Calu3 (cell line): ENCODE measurements around the gene SSUH2. TPM values are rescaled to one million over a fixed set of nuclear protein-coding genes. Genes with fewer than 3 reads are reported as not detected.

Experiments used
- BruUV-seq: library from RNA; stranded (reverse); fragments of 400-500 nt; replicated peaks from 2 replicates; lab custom pipeline; 2021; lab: Mats Ljungman, UMichigan
- CTCF ChIA-PET: fragments of 300-600 bp; sonication (Branson Sonifier 250); formaldehyde crosslinking; loops from one replicate; lab custom pipeline; 2022; ENCODE audit warnings: antibody characterized with exemption; lab: Charles Lee
- DNase-seq: peaks from one replicate; pipeline ENCODE4 v3.0.0; 2022
- H3K27ac Mint-ChIP-seq: one replicate; pipeline ENCODE4 v1.8.0; 2022; ENCODE audit warnings: mixed read lengths; ENCODE audit not compliant: unreplicated experiment
- H3K27me3 Mint-ChIP-seq: one replicate; pipeline ENCODE4 v1.8.0; 2022; ENCODE audit warnings: mixed read lengths; ENCODE audit not compliant: unreplicated experiment
- H3K36me3 Mint-ChIP-seq: one replicate; pipeline ENCODE4 v1.8.0; 2022; ENCODE audit warnings: mild to moderate bottlenecking, moderate library complexity, mixed read lengths; ENCODE audit not compliant: insufficient read depth, unreplicated experiment
- H3K4me1 Mint-ChIP-seq: one replicate; pipeline ENCODE4 v1.8.0; 2022; ENCODE audit warnings: mild to moderate bottlenecking, low read depth, mixed read lengths; ENCODE audit not compliant: unreplicated experiment
- H3K4me3 Mint-ChIP-seq: one replicate; pipeline ENCODE4 v1.8.0; 2022; ENCODE audit warnings: mild to moderate bottlenecking, low read depth, moderate library complexity, mixed read lengths; ENCODE audit not compliant: unreplicated experiment
- H3K9me3 Mint-ChIP-seq: one replicate; pipeline ENCODE4 v1.8.0; 2022; ENCODE audit warnings: low read depth, mixed read lengths; ENCODE audit not compliant: unreplicated experiment
- intact Hi-C: fragments of 100-400 bp; cut with micrococcal nuclease; formaldehyde crosslinking; loops from one replicate; pipeline ENCODE4 v1.10.0; 2022; ENCODE audit not compliant: unreplicated experiment
- total RNA-seq: library from RNA; stranded (reverse); gene quantifications from 2 replicates; pipeline ENCODE4 v1.2.3, GENCODE V29; 2022
- TF ChIP-seq, protein P1 (sequence below): fragments of 200-600 bp; IDR thresholded peaks from one replicate; pipeline ENCODE4 v1.8.0; 2022; ENCODE audit warnings: antibody characterized with exemption; ENCODE audit not compliant: unreplicated experiment

The SSUH2 gene
- total RNA-seq, 1 experiment from 2014 or later: not detected

DNA sequence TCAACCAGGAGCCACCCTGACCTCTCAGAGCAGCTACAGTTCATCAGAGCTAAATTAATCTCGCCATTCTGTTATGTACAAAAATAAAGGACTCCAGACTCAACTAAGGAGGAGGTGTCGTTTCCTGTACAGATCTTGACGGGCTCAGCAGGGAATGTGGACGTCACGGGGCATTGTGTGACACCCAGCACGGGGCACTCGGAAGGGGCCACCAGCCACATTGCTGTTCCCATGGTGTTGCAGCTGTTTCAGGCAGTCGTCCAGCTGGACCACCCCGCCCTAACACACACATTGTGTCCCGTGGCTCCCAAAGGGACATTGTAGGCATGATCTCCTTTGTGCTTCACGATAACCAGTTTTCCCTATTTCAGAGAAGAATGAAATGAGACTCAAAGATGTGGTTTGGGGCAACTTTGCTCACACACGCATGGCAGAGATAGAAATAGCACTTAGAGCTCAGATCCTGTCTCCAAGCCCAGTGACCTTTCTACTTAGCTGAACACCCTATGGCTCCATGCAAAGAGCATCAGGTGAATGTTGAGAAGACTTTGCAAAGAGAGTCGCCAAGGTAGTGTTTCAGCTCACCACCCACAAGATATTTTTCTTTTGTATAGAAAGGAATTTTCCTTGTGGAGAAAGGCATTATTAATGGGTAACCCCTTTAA lies 5.5 kb downstream of the SSUH2 start:
- no TSS peak for BruUV-seq
- no peaks in the 10 kb centered on the region for H3K9me3 Mint-ChIP-seq
- no peaks in the 10 kb centered on the region for H3K27me3 Mint-ChIP-seq
- no peak overlapping the region for H3K27ac Mint-ChIP-seq
- intact Hi-C loops: no loop called here
- H3K36me3 Mint-ChIP-seq: no peaks in the 10 kb centered on the region
- H3K4me1 Mint-ChIP-seq: peaks cover 13% of the 10 kb centered on the region
- CTCF ChIA-PET: no interaction called here
- DNase-seq: no peak
- TF ChIP-seq, protein P1, sequence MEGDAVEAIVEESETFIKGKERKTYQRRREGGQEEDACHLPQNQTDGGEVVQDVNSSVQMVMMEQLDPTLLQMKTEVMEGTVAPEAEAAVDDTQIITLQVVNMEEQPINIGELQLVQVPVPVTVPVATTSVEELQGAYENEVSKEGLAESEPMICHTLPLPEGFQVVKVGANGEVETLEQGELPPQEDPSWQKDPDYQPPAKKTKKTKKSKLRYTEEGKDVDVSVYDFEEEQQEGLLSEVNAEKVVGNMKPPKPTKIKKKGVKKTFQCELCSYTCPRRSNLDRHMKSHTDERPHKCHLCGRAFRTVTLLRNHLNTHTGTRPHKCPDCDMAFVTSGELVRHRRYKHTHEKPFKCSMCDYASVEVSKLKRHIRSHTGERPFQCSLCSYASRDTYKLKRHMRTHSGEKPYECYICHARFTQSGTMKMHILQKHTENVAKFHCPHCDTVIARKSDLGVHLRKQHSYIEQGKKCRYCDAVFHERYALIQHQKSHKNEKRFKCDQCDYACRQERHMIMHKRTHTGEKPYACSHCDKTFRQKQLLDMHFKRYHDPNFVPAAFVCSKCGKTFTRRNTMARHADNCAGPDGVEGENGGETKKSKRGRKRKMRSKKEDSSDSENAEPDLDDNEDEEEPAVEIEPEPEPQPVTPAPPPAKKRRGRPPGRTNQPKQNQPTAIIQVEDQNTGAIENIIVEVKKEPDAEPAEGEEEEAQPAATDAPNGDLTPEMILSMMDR: no peak
- H3K4me3 Mint-ChIP-seq: no peak overlapping the region

DNA sequence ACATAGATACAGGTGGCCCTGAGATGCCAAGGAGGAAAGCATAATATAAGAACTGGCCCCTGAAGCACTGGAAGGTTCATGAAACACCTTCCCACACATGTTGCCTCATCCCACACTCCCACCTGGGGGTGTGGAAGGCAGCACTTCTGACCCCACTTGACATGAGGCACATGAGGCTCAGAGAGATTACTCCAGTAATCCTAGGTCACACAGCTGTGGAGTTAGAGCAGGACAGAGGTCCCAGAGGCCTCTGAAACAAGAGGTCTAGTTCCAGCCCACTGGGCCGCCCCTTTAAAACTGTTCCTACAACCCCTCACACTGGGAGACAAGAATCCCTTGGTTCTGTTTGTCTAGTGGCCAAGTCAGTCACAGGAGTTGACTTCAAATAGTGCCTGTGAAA lies 7.2 kb downstream of the SSUH2 start:
- CTCF ChIA-PET: no interaction called here
- no TSS peak for BruUV-seq

DNA sequence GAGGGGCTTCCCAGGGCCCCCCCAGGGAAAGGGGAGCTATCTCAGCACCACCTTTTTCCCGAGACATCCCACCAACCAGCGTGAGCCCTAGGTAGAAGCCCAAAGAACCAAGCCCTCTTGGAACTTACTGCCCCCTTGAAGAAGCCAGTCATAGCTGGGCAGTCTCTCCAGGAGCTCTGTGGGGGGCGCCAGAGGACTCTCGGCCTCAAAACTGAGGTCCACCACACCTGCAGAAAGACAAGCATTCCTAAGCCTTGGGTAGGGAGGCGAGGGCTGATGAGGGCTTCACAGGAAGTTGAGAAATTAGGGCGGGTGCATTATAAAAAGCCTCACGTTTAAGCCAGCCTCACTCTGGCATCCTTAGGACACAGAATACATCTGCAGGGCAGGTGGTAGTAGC lies 9.0 kb downstream of the SSUH2 start:
- Mint-ChIP-seq H3K27me3 (no peaks in the 10 kb centered on the region), H3K4me3 (no peak overlapping the region), H3K4me1 (peaks cover 33% of the 10 kb centered on the region), H3K36me3 (no peaks in the 10 kb centered on the region), H3K27ac (no peak overlapping the region), H3K9me3 (no peaks in the 10 kb centered on the region)
- BruUV-seq: no TSS peak
- TF ChIP-seq, protein P1: no peak
- intact Hi-C loops: no loop called here
- CTCF ChIA-PET: no interaction called here
- DNase-seq: no peak

More for the DNA sequence above, 7.2 kb downstream of the SSUH2 start:
- H3K36me3 Mint-ChIP-seq: no peaks in the 10 kb centered on the region
- no peak for DNase-seq
- no peaks in the 10 kb centered on the region for H3K27me3 Mint-ChIP-seq
- H3K4me1 Mint-ChIP-seq: peaks cover 16% of the 10 kb centered on the region
- H3K9me3 Mint-ChIP-seq: no peaks in the 10 kb centered on the region
- no peak overlapping the region for H3K4me3 Mint-ChIP-seq
- H3K27ac Mint-ChIP-seq: no peak overlapping the region
- TF ChIP-seq, protein P1: no peak
- intact Hi-C loops: no loop called here

DNA sequence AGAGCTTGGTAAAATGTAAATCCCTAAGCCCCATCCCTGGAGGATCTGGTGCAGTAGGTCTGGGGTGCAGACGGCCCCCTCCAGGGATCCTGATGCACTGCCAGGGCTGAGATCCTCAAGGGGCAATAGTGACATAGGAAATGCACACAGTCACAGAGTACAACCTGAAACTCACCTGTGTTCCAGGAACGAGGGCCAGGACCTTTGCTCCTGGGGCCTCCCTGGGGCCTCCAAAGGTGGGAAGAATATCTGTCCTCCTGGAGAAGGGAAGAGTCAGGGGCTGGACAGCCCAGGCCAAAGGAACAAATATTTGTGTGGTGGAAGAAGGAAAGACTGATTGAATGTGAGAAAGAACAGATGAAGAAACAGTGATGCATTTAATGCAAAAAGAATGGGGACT lies 9.5 kb downstream of the SSUH2 start:
- DNase-seq: no peak
- CTCF ChIA-PET: no interaction called here
- BruUV-seq: no TSS peak
- no peak overlapping the region for H3K4me3 Mint-ChIP-seq
- peaks cover 39% of the 10 kb centered on the region for H3K4me1 Mint-ChIP-seq
- no peak overlapping the region for H3K27ac Mint-ChIP-seq
- H3K36me3 Mint-ChIP-seq: no peaks in the 10 kb centered on the region
- no peaks in the 10 kb centered on the region for H3K27me3 Mint-ChIP-seq
- TF ChIP-seq, protein P1: no peak
- intact Hi-C loops: no loop called here
- no peaks in the 10 kb centered on the region for H3K9me3 Mint-ChIP-seq
